Measurements from ENCODE around the gene ZNF488.

Gene ZNF488

GRCh38 chr10:47405857-47406547 is 21.9 kb upstream of the ZNF488 start:
- DNase-seq (ENCODE audit: low read depth): no peak
- TF ChIP-seq, protein P1, sequence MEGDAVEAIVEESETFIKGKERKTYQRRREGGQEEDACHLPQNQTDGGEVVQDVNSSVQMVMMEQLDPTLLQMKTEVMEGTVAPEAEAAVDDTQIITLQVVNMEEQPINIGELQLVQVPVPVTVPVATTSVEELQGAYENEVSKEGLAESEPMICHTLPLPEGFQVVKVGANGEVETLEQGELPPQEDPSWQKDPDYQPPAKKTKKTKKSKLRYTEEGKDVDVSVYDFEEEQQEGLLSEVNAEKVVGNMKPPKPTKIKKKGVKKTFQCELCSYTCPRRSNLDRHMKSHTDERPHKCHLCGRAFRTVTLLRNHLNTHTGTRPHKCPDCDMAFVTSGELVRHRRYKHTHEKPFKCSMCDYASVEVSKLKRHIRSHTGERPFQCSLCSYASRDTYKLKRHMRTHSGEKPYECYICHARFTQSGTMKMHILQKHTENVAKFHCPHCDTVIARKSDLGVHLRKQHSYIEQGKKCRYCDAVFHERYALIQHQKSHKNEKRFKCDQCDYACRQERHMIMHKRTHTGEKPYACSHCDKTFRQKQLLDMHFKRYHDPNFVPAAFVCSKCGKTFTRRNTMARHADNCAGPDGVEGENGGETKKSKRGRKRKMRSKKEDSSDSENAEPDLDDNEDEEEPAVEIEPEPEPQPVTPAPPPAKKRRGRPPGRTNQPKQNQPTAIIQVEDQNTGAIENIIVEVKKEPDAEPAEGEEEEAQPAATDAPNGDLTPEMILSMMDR (IDR thresholded peaks at IDR 0.05; ENCODE audit: low read depth, low read length, missing control alignments): no peak
- in situ Hi-C loops (cut with HindIII; ENCODE audit: low sequenced_read_pairs): no loop called here
- no peak overlapping the region for H3K4me3 ChIP-seq (ENCODE audit: low read depth, low read length)

GRCh38 chr10:47404937-47405336 is 20.8 kb upstream of the ZNF488 start:
- H3K4me3 ChIP-seq (ENCODE audit: low read depth, low read length): no peak overlapping the region
- no peak for DNase-seq (ENCODE audit: low read depth)
- in situ Hi-C loops (cut with HindIII; ENCODE audit: low sequenced_read_pairs): no loop called here
- TF ChIP-seq, protein P1 (IDR thresholded peaks at IDR 0.05; ENCODE audit: low read depth, low read length, missing control alignments): no peak

DNA sequence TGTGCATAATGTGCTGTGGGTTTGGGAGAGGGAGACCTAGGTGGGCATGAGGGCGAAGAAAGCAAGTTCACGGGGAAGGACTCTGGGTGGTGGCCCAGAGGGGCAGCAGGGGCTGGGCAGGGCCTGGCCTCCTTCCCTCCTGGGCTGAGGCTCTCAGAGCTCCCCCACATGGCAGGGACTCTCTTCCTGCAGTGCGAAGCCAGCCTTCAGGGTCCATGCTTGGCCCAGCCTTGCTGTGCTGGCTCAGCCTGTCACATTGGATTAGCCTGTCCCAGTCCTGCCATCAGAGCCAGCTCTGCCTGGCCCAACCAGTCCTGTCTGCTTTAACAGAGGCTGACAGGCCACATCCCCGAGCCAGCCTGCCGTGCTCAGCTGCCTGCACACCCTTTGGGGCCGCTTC is 20.4 kb upstream of the ZNF488 start:
- in situ Hi-C loops (cut with HindIII; ENCODE audit: low sequenced_read_pairs): no loop called here
- no peak for DNase-seq (ENCODE audit: low read depth)

DNA sequence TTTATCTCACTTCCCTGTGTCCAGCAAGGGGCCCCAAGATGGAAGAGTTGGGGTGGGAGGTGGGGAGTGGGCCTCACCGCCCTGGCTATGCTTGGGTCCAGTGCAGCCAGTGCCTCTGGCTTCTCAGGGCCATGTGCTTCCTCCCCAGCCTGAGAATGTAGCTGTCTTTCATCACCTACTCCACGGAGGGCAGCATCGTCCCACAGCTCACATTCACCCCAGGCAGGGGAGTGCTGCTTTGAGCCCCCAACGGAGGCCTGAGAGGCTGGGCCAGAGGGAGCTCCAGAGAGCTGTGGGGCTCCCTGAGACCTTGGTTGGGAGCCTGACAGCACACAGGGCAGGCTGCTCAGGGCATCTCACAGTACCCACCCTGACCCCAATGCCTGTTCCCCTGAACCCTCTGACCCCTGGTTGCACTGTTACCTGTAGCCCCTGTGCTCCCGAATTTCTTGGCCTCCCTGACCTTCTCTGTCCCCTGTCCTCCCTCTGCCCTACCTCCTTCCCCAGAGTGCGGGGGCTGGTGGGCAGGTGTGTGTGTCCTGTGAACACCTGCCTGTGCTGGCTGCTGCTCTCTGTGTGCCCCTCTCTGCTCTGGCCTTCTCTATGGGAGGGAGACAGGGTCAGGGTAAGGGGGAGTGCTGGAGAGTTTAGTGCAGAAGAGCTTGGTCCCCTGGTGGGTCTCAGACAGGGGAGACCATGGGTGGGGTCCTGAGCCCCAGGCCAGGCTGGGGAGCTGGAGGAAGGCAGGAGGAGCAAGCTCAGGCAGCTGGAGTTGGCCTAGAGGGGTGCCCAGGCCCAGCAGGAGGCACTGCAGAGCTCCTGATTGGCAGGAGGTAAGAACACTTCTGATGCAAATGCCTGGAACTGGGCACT is 19.6 kb upstream of the ZNF488 start:
- in situ Hi-C loops (cut with HindIII; ENCODE audit: low sequenced_read_pairs): no loop called here
- no peak overlapping the region for H3K4me3 ChIP-seq (ENCODE audit: low read depth, low read length)
- TF ChIP-seq, protein P1 (IDR thresholded peaks at IDR 0.05; ENCODE audit: low read depth, low read length, missing control alignments): no peak
- no peak for DNase-seq (ENCODE audit: low read depth)

More for the DNA sequence above, 20.4 kb upstream of the ZNF488 start:
- no peak overlapping the region for H3K4me3 ChIP-seq (ENCODE audit: low read depth, low read length)
- TF ChIP-seq, protein P1 (IDR thresholded peaks at IDR 0.05; ENCODE audit: low read depth, low read length, missing control alignments): no peak

- H3K4me3 ChIP-seq (ENCODE audit: low read depth, low read length): no peak overlapping the region
- in situ Hi-C loops (cut with HindIII; ENCODE audit: low sequenced_read_pairs): no loop called here
- TF ChIP-seq, protein P1 (IDR thresholded peaks at IDR 0.05; ENCODE audit: low read depth, low read length, missing control alignments): no peak
- peak; percentile 91 for DNase-seq (ENCODE audit: low read depth)
Observed at GRCh38 chr10:47402641-47403301, 18.7 kb upstream of the ZNF488 start.

- TF ChIP-seq, protein P1 (IDR thresholded peaks at IDR 0.05; ENCODE audit: low read depth, low read length, missing control alignments): no peak
- no peak overlapping the region for H3K4me3 ChIP-seq (ENCODE audit: low read depth, low read length)
- in situ Hi-C loops (cut with HindIII; ENCODE audit: low sequenced_read_pairs): no loop called here
- no peak for DNase-seq (ENCODE audit: low read depth)
Observed at GRCh38 chr10:47401874-47402640, 18.0 kb upstream of the ZNF488 start.
